H1 (cell line): ENCODE measurements around the gene ZNF566.
A peak's percentile ranks its signal among the peaks of the same experiment; 100 is the strongest.
"Not testable (repeated sequence)": the region's sequence is repeated elsewhere in the genome, so short reads cannot be mapped to it uniquely, and the experiment has no call there.

Experiments used
- EP300 ChIP-seq, 2 experiments: IDR thresholded peaks; 1 replicate in 1 of 2; 2 replicates in 1 of 2; pipeline ENCODE4 v1.6.1; 2011 to 2012; ENCODE audit warnings: low read depth in 2 of 2, low read length in 2 of 2, mild to moderate bottlenecking in 2 of 2, borderline replicate concordance in 1 of 2, inconsistent platforms in 1 of 2, moderate library complexity in 1 of 2
- GABPA ChIP-seq: IDR thresholded peaks from 2 replicates; pipeline ENCODE4 v1.6.1; 2011; ENCODE audit warnings: mild to moderate bottlenecking, low read length, moderate library complexity, borderline replicate concordance; ENCODE audit not compliant: insufficient read depth
- JUN ChIP-seq: IDR thresholded peaks from 2 replicates; pipeline ENCODE4 v1.6.1; 2011; ENCODE audit warnings: low read depth, mild to moderate bottlenecking, improper control_type of control experiment, low read length
- POLR2AphosphoS5 ChIP-seq: IDR thresholded peaks from 2 replicates; pipeline ENCODE4 v1.6.1; 2011; ENCODE audit warnings: low read depth, low read length
- TAF7 ChIP-seq: optimal IDR thresholded peaks from 2 replicates; pipeline ENCODE3; 2011; ENCODE audit warnings: low read depth, mild to moderate bottlenecking, inconsistent platforms, low read length, moderate library complexity, borderline replicate concordance
- YY1 ChIP-seq: IDR thresholded peaks from 2 replicates; pipeline ENCODE4 v1.6.1; 2011; ENCODE audit warnings: low read depth, mild to moderate bottlenecking, low read length
- ZNF274 ChIP-seq: IDR thresholded peaks from 2 replicates; pipeline ENCODE4 v1.7.0; 2012; ENCODE audit warnings: low read length, borderline replicate concordance; ENCODE audit errors: extremely low read depth
- TF ChIP-seq, protein P1 (sequence below), 3 experiments: IDR thresholded peaks; 1 replicate in 2 of 3; 2 replicates in 1 of 3; pipeline versions ENCODE4 v1.5.1 to v1.6.1; 2011; ENCODE audit warnings: low read length in 3 of 3, mild to moderate bottlenecking in 3 of 3, inconsistent platforms in 2 of 3, low read depth in 1 of 3, moderate library complexity in 1 of 3; ENCODE audit not compliant: insufficient read depth in 1 of 3; ENCODE audit errors: control extremely low read depth in 1 of 3

DNA sequence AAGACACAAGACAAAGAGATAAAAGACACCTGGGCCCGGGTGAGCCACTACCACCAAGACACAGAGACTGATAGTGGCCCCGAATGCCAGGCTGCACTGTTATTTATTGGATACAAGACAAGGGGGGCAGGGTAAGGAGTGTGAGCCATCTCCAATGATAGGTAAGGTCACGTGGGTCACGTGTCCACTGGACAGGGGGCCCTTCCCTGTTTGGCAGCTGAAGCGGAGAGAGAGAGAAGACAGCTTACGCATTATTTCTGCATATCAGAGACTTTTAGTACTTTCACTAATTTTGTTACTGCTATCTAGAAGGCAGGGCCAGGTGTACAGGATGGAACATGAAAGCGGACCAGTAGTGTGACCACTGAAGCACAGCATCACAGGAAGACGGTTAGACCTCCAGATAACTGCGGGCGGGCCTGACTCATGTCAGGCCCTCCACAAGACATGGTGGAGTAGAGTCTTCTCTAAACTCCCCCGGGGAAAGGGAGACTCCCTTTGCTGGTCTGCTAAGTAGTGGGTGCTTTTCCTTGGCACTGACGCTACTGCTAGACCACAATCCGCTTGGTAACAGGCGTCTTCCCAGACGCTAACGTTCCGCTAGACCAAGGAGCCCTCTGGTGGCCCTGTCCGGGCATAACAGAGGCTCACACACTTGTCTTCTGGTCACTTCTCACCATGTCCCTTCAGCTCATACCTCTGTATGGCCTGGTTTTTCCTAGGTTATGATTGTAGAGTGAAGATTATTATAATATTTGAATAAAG lies 3.5 kb upstream of the ZNF566 start:
- not testable (repeated sequence) for TF ChIP-seq GABPA; POLR2AphosphoS5; TAF7; JUN; ZNF274; YY1; EP300 (IDR thresholded peaks at IDR 0.05; ENCODE audit: borderline replicate concordance in 1 of 2, low read depth in 2 of 2, low read length in 2 of 2)
- TF ChIP-seq, protein P1, sequence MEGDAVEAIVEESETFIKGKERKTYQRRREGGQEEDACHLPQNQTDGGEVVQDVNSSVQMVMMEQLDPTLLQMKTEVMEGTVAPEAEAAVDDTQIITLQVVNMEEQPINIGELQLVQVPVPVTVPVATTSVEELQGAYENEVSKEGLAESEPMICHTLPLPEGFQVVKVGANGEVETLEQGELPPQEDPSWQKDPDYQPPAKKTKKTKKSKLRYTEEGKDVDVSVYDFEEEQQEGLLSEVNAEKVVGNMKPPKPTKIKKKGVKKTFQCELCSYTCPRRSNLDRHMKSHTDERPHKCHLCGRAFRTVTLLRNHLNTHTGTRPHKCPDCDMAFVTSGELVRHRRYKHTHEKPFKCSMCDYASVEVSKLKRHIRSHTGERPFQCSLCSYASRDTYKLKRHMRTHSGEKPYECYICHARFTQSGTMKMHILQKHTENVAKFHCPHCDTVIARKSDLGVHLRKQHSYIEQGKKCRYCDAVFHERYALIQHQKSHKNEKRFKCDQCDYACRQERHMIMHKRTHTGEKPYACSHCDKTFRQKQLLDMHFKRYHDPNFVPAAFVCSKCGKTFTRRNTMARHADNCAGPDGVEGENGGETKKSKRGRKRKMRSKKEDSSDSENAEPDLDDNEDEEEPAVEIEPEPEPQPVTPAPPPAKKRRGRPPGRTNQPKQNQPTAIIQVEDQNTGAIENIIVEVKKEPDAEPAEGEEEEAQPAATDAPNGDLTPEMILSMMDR (IDR thresholded peaks at IDR 0.05; ENCODE audit: control extremely low read depth in 1 of 3, insufficient read depth in 1 of 3, low read depth in 1 of 3, low read length in 3 of 3), result peak; percentile 66 to 74 (median 73)
